DMS53 treated with DMSO at 0.1 percent for 48 hours (cell line): ENCODE results near the gene PRKG1.
"Not testable (repeated sequence)": the region's sequence is repeated elsewhere in the genome, so short reads cannot be mapped to it uniquely, and the experiment has no call there.

ENCODE experiments used
- DNase-seq: peaks from one replicate; lab custom pipeline; 2025; ENCODE audit not compliant: unreplicated experiment; lab: John Stamatoyannopoulos, UW

Gene PRKG1

GRCh38 chr10:51371743-51372142 is 297.5 kb downstream of the PRKG1 start:
- DNase-seq: no peak

- DNase-seq: no peak
Observed at GRCh38 chr10:51375790-51376189, 301.5 kb downstream of the PRKG1 start.

GRCh38 chr10:51377070-51377931 is 303.0 kb downstream of the PRKG1 start:
- DNase-seq: no peak

GRCh38 chr10:51377932-51378599 is 303.8 kb downstream of the PRKG1 start:
- no peak for DNase-seq

GRCh38 chr10:51382181-51382580 is 307.9 kb downstream of the PRKG1 start:
- no peak for DNase-seq

- DNase-seq: no peak
Observed at GRCh38 chr10:51384971-51385370, 310.7 kb downstream of the PRKG1 start.

GRCh38 chr10:51386248-51386885 is 312.1 kb downstream of the PRKG1 start:
- no peak for DNase-seq

GRCh38 chr10:51389415-51390321 is 315.4 kb downstream of the PRKG1 start:
- peak; percentile 23 for DNase-seq

- DNase-seq: not testable (repeated sequence)
Observed at GRCh38 chr10:51393006-51393405, 318.7 kb downstream of the PRKG1 start.

GRCh38 chr10:51394039-51394438 is 319.8 kb downstream of the PRKG1 start:
- DNase-seq: no peak

- no peak for DNase-seq
Observed at GRCh38 chr10:51397244-51397643, 323.0 kb downstream of the PRKG1 start.

- DNase-seq: no peak
Observed at GRCh38 chr10:51397695-51398094, 323.4 kb downstream of the PRKG1 start.

GRCh38 chr10:51399840-51400239 is 325.6 kb downstream of the PRKG1 start:
- no peak for DNase-seq

- no peak for DNase-seq
Observed at GRCh38 chr10:51400392-51401096, 326.3 kb downstream of the PRKG1 start.

GRCh38 chr10:51403521-51403920 is 329.2 kb downstream of the PRKG1 start:
- no peak for DNase-seq

- DNase-seq: no peak
Observed at GRCh38 chr10:51405580-51406351, 331.5 kb downstream of the PRKG1 start.

GRCh38 chr10:51406581-51406980 is 332.3 kb downstream of the PRKG1 start:
- DNase-seq: no peak

- DNase-seq: no peak
Observed at GRCh38 chr10:51416494-51416893, 342.2 kb downstream of the PRKG1 start.
